Fibroblast of skin of scalp (primary cell): Measurements from ENCODE around the gene MAPK11.

Source experiments
- DNase-seq: peaks from one replicate; pipeline ENCODE4 v3.0.0-alpha.2; 2013

Gene MAPK11

GRCh38 chr22:50293441-50294318, 23.5 kb upstream of the MAPK11 start:
- DNase-seq, result peak; percentile 88

- no peak for DNase-seq
Observed at GRCh38 chr22:50292643-50293440, 22.7 kb upstream of the MAPK11 start.

GRCh38 chr22:50289942-50290630, 19.9 kb upstream of the MAPK11 start:
- DNase-seq, result no peak

GRCh38 chr22:50289151-50289941, 19.2 kb upstream of the MAPK11 start:
- no peak for DNase-seq

- DNase-seq, result no peak
Observed at GRCh38 chr22:50287731-50288130, 17.6 kb upstream of the MAPK11 start.

GRCh38 chr22:50286701-50287318, 16.6 kb upstream of the MAPK11 start:
- DNase-seq, result no peak

- DNase-seq, result no peak
Observed at GRCh38 chr22:50286275-50286674, 16.1 kb upstream of the MAPK11 start.

- no peak for DNase-seq
Observed at GRCh38 chr22:50285568-50286229, 15.5 kb upstream of the MAPK11 start.

GRCh38 chr22:50284479-50284878, 14.3 kb upstream of the MAPK11 start:
- no peak for DNase-seq

- DNase-seq, result no peak
Observed at GRCh38 chr22:50283821-50284220, 13.6 kb upstream of the MAPK11 start.

GRCh38 chr22:50282361-50283155, 12.4 kb upstream of the MAPK11 start:
- DNase-seq, result peak; percentile 76

GRCh38 chr22:50281957-50282356, 11.8 kb upstream of the MAPK11 start:
- DNase-seq, result no peak

- DNase-seq, result no peak
Observed at GRCh38 chr22:50281384-50281760, 11.2 kb upstream of the MAPK11 start.

- DNase-seq, result no peak
Observed at GRCh38 chr22:50280708-50281383, 10.7 kb upstream of the MAPK11 start.

GRCh38 chr22:50280022-50280707, 10.0 kb upstream of the MAPK11 start:
- no peak for DNase-seq

GRCh38 chr22:50278956-50279619, 8.9 kb upstream of the MAPK11 start:
- no peak for DNase-seq

- DNase-seq, result no peak
Observed at GRCh38 chr22:50278461-50278860, 8.3 kb upstream of the MAPK11 start.

GRCh38 chr22:50277761-50278160, 7.6 kb upstream of the MAPK11 start:
- DNase-seq, result no peak

GRCh38 chr22:50276143-50276542, 6.0 kb upstream of the MAPK11 start:
- peak; percentile 63 for DNase-seq
